HG03064 (cell line): ENCODE data around the gene CTDSP2.
"Not testable (repeated sequence)": the region's sequence is repeated elsewhere in the genome, so short reads cannot be mapped to it uniquely, and the experiment has no call there.

Source experiments
- ATAC-seq: cut with Tn5 transposase; IDR thresholded peaks from one replicate; pipeline ENCODE4 v1.9.1; 2021; ENCODE audit warnings: low read depth; ENCODE audit not compliant: unreplicated experiment

Gene CTDSP2

DNA sequence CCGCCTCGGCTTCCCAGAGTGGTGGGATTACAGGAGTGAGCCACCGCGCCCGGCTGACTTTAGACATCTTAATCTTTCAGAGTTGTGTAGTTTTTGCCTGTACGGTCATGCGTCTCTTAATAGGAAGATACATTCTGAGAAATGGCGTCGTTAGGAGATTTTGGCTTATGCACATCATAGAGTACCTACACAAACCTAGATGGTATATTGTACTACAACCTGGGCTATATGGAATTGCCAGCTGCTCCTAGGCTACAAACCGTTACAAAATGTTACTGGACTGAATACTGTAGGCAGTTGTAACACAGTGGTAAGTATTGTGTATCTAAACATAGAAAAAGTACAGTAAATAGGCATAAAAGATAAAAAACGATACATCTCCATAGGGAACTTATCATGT, 62.7 kb downstream of the CTDSP2 start:
- no peak for ATAC-seq

DNA sequence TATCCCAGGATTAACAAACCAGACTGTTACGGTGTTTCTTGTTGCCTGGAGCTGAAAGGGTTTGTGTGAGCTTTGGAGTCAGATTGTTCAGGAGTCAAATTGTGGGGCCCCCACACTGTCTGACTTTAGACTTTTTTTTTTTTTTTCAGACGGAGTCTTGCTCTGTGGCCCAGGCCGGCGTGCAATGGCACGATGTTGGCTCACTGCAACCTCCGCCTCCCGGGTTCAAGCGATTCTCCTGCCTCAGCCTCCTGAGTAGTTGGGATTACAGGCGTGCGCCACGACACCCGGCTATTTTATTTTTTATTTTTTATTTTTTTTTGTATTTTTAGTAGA, 63.1 kb downstream of the CTDSP2 start:
- ATAC-seq: no peak

DNA sequence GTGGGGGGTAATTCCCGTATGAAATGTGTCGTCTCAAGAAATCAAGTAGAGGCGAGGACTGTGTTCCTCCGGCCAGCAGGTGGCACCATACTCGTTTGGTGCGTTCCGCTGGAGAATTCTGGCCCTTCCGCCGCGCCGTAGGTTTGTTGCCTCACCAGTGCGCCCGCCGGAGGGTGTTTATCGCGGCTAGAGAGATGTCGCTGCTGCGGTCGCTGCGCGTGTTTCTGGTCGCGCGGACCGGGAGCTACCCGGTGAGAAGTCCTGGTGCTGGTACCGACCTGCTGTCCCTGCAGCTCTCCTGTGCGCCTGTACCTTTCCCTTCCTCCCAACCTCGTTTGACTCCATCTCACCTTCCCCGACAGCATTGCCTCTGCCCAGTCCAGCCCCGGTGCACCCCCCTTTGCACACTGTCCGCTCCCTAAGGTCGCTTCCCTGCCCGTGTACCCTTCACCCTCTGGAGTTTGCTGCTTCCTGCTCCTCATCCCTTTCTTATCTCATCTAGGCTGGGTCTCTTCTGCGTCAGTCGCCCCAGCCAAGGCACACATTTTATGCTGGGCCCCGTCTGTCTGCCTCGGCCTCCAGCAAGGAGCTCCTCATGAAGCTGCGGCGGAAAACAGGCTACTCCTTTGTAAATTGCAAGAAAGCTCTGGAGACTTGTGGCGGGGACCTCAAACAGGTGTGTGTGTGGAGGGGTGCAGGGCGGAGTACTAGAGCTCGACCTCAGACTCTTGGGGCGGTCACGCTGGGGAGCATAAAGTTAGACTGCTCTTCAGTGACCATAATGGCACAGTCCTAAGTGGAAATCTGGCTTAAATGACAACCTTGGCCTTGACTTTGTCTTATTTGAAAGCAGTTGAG, 63.7 kb downstream of the CTDSP2 start, which contains the start of gene TSFM:
Gene TSFM (plus strand): TSS at position 180 of the 858 bp plus-strand sequence. CDS start 15 bp downstream, at position 195.
- peak; percentile 74 for ATAC-seq

DNA sequence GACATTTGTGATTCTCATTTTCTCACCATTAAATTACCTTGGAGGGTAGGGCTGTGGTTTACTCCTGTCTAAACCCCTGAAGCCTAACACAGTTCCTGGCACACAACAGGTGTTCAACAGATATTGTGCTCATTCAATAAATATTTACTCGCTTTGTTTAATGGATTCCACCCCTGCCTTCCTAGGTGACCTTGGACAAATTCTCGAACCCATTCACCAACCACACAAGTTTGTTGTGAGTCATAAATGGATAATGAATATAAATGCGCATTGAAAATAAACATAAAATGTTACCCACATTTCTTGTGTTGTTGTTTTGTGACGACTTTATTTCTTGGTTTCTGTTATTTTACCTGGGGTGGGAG, 64.3 kb downstream of the CTDSP2 start:
- ATAC-seq: no peak

DNA sequence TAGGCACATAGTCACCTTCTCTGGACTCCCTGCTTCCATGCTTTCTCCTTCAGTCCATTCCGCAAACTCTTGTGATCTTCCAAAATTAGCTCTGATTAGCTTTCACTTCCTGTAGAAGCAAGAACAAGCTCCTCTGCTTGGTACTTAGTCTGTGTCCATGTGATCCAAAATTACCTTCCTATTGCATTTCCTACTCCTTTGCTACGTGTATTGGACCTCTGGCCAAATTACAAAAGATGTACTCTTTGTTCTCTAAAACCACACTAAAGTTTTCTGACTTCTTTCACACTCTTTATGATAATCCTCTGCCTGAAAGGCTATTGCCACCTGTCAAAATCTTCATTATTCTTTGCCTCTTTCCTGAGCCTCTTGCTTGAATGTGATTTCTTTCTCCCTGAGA, 64.7 kb downstream of the CTDSP2 start:
- ATAC-seq: no peak

DNA sequence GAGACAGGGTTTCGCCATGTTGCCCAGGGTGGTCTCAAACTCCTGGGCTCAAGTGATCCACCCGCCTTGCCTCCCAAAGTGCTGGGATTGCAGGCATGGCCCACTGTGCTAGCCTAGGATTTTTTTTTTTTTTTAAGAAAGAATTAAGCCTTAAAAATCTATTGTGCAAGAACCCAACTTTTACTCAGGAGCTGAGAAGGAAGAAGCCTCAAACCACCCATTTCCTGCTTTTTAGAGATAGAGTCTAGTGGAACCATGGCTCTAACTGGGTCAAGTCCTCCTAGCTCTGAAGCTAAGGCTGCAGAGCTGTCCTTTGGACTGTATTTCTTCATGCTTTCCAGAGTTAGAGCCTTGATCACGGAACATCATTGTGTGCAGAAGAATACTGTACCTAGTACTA, 65.3 kb downstream of the CTDSP2 start:
- no peak for ATAC-seq

DNA sequence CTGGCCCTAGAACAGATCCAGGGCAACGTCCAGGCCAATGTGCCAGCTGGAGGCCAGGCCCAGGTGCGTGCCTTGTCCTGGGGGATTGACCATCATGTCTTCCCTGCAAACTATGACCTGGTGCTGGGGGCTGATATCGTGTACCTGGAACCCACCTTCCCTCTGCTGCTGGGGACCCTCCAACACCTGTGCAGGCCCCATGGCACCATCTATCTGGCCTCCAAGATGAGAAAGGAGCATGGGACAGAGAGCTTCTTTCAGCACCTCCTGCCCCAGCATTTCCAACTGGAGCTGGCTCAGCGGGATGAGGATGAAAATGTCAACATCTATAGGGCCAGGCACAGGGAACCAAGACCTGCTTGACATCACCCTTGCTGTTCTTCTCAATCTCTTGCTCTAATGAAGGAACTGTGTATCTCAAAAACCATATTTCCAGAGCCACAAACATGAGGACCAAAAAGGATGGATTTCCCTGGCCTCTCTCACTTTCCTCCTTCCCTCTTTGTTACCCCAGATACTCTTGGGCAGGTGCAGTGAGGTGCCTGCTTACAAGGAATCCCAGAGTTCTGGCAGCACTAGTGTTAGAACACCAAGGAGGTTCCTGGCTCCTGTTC, 66.1 kb downstream of the CTDSP2 start:
- no peak for ATAC-seq

DNA sequence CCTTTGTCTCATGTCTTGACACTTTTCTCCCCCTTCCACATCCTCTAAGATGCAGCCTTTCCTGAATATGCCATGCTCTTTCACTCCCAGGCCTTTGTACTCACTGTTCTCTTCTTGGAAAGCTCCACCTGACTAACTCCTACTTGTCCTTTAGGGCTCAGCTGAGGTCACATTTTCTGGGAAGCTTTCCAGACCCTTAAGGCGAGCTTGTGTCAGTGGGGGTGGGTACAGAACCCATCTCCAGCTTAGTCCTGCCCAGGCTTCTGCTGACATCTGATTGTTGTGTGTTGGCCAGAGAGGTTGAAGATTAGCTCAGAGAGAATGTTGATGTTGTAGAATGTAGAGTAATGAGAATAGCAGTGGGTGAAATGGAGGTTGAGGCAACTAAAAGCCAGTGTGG, 66.8 kb downstream of the CTDSP2 start:
- no peak for ATAC-seq

DNA sequence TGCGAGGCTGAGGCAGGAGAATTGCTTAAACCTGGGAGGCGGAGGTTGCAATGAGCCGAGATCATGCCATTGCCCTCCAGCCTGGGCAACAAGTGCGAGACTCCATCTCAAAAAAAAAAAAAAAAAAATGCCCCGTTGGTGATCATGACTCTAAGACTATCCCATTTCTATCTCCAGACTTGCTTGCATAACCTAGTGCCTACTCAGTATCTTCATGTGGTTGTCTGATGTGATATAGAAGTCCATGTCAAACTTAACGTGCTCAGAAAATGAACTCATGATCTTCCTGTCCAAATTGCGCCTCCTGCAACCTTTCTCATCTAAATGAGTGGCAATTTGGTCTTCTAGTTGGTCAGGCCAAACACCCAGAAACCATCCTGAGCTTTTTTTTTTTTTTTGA, 68.6 kb downstream of the CTDSP2 start:
- no peak for ATAC-seq

DNA sequence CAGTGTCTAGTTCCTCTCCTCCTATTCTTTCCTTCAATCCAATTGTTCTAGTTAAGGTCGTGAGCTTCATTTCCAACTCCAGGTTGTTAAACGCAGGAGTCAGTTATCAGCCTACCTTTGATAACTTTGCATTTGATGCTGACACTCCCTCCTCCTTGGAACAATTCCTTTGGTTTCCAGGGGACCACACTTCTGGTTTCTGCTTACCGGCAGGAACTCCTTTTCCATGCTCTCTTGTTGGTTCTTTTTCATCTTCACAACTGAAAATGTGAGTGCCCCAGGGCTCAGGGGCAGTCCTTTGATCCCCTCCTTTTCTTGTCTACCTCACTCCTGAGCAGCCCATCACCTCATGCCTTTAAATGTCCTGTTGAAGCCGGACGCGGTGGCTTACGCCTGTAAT, 69.2 kb downstream of the CTDSP2 start:
- no peak for ATAC-seq

DNA sequence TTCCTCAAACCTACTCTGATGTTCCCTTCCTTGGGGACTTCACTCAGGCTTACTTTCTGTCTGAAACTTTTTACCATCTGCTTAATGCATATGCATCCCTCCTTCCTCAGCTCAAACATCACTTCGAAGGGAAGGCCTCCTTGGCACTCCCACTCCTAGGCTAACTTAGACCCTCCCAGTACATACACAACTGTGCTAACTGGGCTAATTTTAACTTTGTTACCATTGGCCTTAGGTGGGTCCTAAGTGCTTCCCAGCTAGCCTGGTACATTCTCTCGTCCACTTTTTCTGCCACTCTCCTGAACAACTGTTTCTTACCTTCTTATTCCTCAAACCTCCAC, 70.3 kb downstream of the CTDSP2 start:
- ATAC-seq: no peak

DNA sequence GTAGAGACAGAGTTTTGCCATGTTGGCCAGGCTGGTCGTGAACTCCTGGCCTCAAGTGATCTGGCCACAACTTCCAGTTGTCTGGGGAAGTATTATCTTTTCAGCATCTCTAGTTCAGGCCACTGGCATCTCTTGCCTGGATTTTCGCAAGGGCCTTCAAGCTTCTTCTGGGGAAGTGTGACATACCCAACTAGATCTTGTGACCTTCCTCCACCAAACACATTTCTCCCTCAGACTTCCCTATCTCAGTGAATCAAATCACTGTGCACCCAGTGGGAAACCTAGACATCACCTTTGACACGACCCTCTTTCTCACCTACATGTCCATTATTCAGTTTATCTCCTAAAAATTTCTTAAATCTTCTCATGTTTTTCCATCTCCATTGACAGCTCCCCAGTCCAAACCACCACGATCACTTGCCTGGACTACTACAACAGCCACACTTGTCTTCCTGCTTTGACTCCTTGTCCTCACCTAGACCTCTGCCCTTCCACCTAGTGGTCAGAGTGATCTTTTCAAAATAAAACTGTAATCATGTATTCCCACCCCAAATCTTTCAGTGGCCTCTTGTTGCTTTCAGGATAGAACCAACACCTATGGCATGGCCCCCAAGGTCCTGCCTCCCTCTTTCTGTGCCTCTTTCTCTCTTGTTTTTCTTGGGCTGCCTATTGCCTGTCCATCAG, 70.8 kb downstream of the CTDSP2 start:
- ATAC-seq: no peak

DNA sequence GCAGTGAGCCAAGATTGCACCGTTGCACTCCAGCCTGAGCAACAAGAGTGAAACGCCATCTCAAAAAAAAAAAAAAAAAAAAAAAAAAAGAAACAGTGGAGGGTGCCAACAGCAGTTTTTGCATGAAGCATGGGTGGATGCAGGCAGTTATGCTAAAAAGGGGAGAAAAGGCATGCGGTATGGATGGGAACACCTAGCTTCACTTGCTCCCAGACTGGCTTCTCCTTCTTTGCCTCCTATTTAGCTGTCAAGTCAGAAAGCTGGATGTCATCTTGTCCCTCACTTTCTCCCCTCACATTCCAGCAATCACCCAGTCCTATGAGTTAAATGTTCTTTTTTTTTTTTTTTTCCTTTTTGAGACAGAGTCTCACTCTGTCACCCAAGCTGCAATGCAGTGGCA, 71.5 kb downstream of the CTDSP2 start:
- no peak for ATAC-seq

DNA sequence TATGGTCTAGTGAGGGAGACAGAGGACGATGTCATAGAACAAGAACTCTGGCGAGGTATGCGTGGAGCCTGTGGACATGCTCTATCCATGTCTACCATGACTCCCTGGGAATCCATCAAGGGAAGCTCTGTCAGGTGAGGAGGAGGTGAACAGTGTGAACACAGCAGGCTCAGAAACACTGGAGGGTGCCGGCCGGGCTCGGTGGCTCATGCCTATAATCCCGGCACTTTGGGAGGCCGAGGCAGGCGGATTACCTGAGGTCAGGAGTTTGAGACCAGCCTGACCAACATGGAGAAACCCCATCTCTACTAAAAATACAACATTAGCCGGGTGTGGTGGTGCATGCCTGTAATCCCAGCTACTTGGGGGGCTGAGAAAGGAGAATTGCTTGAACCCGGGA, 71.9 kb downstream of the CTDSP2 start:
- not testable (repeated sequence) for ATAC-seq

DNA sequence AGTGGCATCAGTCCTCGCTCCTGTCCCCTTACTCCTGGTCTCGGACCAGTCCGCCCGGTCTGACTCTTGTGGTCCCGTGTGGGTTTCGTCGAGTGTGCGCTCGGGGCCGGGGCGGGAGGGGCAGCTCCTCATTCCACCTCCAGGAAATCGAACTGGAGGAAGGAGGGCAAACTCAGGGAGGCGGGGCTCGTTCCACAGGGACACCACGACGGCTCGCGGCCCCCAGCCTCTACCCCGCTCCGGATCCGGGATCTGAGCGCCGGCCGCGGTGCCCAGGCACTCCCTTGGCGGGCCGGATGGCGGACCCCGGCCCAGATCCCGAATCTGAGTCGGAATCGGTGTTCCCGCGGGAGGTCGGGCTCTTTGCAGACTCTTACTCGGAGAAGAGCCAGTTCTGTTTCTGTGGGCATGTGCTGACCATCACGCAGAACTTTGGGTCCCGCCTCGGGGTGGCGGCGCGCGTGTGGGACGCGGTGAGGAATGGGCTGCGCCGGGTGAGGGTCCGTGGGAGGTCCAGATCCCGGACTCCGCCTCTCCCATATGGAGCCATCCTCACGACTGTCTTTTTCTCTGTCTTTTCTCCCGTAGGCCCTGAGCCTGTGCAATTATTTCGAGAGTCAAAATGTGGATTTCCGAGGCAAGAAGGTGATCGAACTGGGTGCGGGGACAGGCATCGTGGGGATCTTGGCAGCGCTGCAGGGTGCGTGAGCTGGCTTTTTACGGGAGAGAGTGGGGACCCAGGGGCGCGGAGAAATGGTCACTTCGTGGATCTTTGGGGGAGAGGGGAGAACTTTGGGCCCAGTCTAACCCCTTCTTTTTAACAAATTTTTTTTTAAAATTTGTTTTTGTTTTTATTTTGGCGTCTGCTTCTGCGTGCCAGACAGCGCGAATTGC, 73.9 kb downstream of the CTDSP2 start, which contains the start of gene EEF1AKMT3:
Gene EEF1AKMT3 (plus strand): TSS at position 186 of the 894 bp plus-strand sequence. CDS start 111 bp downstream, at position 297.
- peak; percentile 10 for ATAC-seq

DNA sequence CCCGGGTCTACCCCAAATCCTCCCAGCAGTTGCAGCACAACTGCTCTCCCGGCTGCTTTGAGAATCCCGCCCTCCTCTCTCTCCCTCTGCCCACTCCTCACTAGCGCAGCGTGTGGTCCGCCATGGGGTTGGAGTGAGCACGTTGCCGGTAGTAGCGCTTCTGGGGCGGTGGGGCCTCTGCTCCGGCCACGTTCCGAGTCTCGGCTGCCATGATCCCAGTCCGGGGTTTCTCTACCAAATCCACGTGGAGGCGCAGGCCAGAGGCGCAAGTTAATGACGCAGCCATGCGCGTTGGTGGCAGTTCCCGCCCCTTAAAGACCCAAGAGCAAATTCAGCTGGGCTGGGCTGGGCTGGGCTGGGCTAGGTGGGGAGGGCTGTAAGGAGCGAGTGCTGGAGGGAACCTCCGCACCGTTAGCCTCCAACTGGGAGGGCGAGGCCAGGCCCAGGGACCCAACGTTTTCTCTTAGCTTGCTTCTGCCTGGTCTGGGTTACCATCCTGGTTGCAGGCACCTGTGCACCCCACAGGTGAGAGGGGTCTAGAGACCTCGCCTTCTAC, 74.6 kb downstream of the CTDSP2 start, which contains the start of gene METTL1:
Gene METTL1 (minus strand): TSS at position 233 of the 556 bp plus-strand sequence. CDS start 22 bp downstream, at position 211.
- peak; percentile 83 for ATAC-seq

DNA sequence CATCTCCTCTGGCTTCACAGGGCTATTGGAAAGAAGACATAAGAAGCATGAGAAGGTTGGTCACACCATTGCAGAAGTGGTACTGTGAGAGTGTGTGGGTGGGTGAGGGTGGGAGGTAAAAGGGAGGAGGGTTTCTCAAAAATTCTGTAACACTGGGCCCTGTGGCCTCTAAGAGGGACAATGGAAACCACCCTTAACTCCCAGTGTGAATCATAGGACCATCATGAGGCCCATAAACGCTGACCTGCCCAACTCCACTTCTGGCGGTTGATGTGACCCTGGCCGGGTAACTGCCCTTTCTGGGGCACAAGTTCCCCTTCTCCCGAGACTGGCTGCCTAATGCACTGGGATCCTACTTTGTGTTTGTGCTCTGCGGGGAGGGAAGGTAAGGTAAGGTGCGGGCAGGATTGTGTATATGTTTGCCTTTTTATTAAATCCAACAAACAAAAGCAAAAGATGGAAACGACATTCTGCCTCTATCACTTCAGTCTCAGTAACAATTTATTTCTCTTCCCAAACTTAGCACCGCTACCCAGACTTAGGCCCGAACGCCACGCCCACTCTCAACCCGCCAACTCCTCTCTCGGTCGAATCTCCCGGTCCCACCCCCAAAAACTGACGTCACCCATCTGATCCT, 75.2 kb downstream of the CTDSP2 start:
- ATAC-seq: peak; percentile 68

DNA sequence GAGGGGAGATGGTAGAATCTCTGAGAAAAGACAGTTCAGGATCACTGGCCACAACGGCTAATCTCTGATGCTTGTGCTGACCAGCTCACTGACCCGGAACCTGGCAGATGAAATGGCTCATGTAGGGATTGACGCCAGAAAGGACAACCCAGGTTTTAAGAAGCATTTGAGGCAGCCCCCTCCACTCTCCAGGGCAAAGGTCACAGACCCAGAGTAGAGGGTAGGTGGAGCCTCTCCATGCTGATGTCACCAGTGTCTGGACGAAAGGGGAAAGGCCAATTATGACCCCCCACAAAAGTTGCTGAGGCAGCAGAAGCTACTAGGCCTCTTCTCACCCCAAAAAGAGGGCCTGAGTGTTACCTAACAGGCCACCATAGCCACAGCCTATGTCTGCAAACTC, 75.8 kb downstream of the CTDSP2 start:
- no peak for ATAC-seq
